ENCODE data around the gene CEP350. TPM values are rescaled to one million over a fixed set of nuclear protein-coding genes. Genes with fewer than 3 reads are reported as not detected.

Gene CEP350
- polyA plus RNA-seq, 2 of the 4 experiments (the other 2 are of a cell fraction): 6.4 to 22.6 TPM

GRCh38 chr1:180033390-180033789 is 78.8 kb downstream of the CEP350 start:
- H3K4me3 ChIP-seq: no peak overlapping the region
- H3K27ac ChIP-seq: no peak overlapping the region
- TF ChIP-seq EHMT2 (IDR thresholded peaks at IDR 0.05; ENCODE audit: low read depth): no peak
- no peak for TF ChIP-seq BHLHE40 (IDR thresholded peaks at IDR 0.05; ENCODE audit: low read depth, low read length)
- no peak for TF ChIP-seq ZC3H11A (IDR thresholded peaks at IDR 0.05)
- TF ChIP-seq E2F6 (IDR thresholded peaks at IDR 0.05; ENCODE audit: borderline replicate concordance, low read depth): no peak
- no peak for TF ChIP-seq CBX2 (IDR thresholded peaks at IDR 0.05; ENCODE audit: borderline replicate concordance, low read depth)
- no peak for TF ChIP-seq RNF2 (IDR thresholded peaks at IDR 0.05; ENCODE audit: borderline replicate concordance, low read depth)
- no peak for TF ChIP-seq CHD4 (IDR thresholded peaks at IDR 0.05; ENCODE audit: borderline replicate concordance)
- TF ChIP-seq, protein P1, sequence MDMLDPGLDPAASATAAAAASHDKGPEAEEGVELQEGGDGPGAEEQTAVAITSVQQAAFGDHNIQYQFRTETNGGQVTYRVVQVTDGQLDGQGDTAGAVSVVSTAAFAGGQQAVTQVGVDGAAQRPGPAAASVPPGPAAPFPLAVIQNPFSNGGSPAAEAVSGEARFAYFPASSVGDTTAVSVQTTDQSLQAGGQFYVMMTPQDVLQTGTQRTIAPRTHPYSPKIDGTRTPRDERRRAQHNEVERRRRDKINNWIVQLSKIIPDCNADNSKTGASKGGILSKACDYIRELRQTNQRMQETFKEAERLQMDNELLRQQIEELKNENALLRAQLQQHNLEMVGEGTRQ (IDR thresholded peaks at IDR 0.05): no peak
- TF ChIP-seq, protein P2, sequence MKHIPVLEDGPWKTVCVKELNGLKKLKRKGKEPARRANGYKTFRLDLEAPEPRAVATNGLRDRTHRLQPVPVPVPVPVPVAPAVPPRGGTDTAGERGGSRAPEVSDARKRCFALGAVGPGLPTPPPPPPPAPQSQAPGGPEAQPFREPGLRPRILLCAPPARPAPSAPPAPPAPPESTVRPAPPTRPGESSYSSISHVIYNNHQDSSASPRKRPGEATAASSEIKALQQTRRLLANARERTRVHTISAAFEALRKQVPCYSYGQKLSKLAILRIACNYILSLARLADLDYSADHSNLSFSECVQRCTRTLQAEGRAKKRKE (CRISPR knock-in tag; IDR thresholded peaks at IDR 0.05; ENCODE audit: low read depth): no peak
- TF ChIP-seq FOSL2 (IDR thresholded peaks at IDR 0.05): no peak
- TF ChIP-seq FOSL2 (CRISPR knock-in tag; IDR thresholded peaks at IDR 0.05): no peak
- TF ChIP-seq, protein P3, sequence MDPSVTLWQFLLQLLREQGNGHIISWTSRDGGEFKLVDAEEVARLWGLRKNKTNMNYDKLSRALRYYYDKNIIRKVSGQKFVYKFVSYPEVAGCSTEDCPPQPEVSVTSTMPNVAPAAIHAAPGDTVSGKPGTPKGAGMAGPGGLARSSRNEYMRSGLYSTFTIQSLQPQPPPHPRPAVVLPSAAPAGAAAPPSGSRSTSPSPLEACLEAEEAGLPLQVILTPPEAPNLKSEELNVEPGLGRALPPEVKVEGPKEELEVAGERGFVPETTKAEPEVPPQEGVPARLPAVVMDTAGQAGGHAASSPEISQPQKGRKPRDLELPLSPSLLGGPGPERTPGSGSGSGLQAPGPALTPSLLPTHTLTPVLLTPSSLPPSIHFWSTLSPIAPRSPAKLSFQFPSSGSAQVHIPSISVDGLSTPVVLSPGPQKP (IDR thresholded peaks at IDR 0.05; ENCODE audit: low read depth, low read length): no peak
- TF ChIP-seq HOXA7 (CRISPR knock-in tag; IDR thresholded peaks at IDR 0.05): no peak
- TF ChIP-seq EP300 (IDR thresholded peaks at IDR 0.05): no peak
- no peak for TF ChIP-seq PBX3 (IDR thresholded peaks at IDR 0.05)
- no peak for TF ChIP-seq ZNF302 (CRISPR knock-in tag; IDR thresholded peaks at IDR 0.05)
- no peak for TF ChIP-seq MAZ (IDR thresholded peaks at IDR 0.05; ENCODE audit: borderline replicate concordance, low read depth, low read length)
- no peak for TF ChIP-seq ESRRA (IDR thresholded peaks at IDR 0.05; ENCODE audit: borderline replicate concordance, low read length)
- no peak for TF ChIP-seq NFE2L2 (conservative IDR thresholded peaks at IDR 0.05; ENCODE audit: low read length)
- no peak for TF ChIP-seq RFX5 (IDR thresholded peaks at IDR 0.05)
- TF ChIP-seq GATA3 (IDR thresholded peaks at IDR 0.05; ENCODE audit: borderline replicate concordance): no peak
- peaks cover 11% of the 10 kb centered on the region; the same call in 2 of the 3 replicates for H3K4me1 ChIP-seq
- ChIA-PET CTCF (interaction anchor here (0.9 kb wide), 1 partner anchor 146 kb away, joined by 3 read pairs; no protein-coding TSS in a partner anchor), POLR2A (interaction anchor here (1.6 kb wide), 1 partner anchor 79 kb away, joined by 3 read pairs; the partner anchor contains the start of gene CEP350)
- no peak for FAIRE-seq
- no peak for ATAC-seq
- no peak overlapping the region for H3K4me2 ChIP-seq
- no peaks in the 10 kb centered on the region for H3K9me3 ChIP-seq
- no peak for DNase-seq (ENCODE audit: low read depth in 1 of 2, low spot score in 1 of 2)
- 24% methylated on average over 1 of the region's 1 CpG for WGBS (ENCODE audit: missing lambda C conversion rate)

GRCh38 chr1:180040034-180040433 is 85.4 kb downstream of the CEP350 start:
- Histone ChIP-seq H3K4me2 (peak overlapping the region; percentile 4; the same call in 1 of the 3 replicates), H3K4me3 (no peak overlapping the region), H3K9me3 (no peaks in the 10 kb centered on the region), H3K4me1 (peaks cover 10% of the 10 kb centered on the region; the same call in 2 of the 3 replicates), H3K27ac (no peak overlapping the region)
- CTCF ChIA-PET: no interaction called here
- no peak for FAIRE-seq
- no peak for ATAC-seq
- 81% methylated on average over 3 of the region's 3 CpGs for WGBS (ENCODE audit: missing lambda C conversion rate)
- POLR2A ChIA-PET: no interaction called here
- TF ChIP-seq ZFP36 (IDR thresholded peaks at IDR 0.05; ENCODE audit: borderline replicate concordance, partially characterized antibody): no peak
- no peak for TF ChIP-seq EHF (CRISPR knock-in tag; IDR thresholded peaks at IDR 0.05)
- TF ChIP-seq ESRRA (IDR thresholded peaks at IDR 0.05; ENCODE audit: borderline replicate concordance, low read length): no peak
- no peak for TF ChIP-seq ZNF302 (CRISPR knock-in tag; IDR thresholded peaks at IDR 0.05)
- TF ChIP-seq RAD21 (conservative IDR thresholded peaks at IDR 0.05 in 1 of 2, IDR thresholded peaks at IDR 0.05 in 1 of 2): no peak
- TF ChIP-seq E2F6 (IDR thresholded peaks at IDR 0.05; ENCODE audit: borderline replicate concordance, low read depth): no peak
- no peak for TF ChIP-seq NPAS2 (CRISPR knock-in tag; IDR thresholded peaks at IDR 0.05; ENCODE audit: borderline replicate concordance)
- TF ChIP-seq MYC (IDR thresholded peaks at IDR 0.05; ENCODE audit: borderline replicate concordance, low read length): no peak
- no peak for TF ChIP-seq EP300 (IDR thresholded peaks at IDR 0.05)
- TF ChIP-seq HOXB13 (CRISPR knock-in tag; IDR thresholded peaks at IDR 0.05; ENCODE audit: low read depth): no peak
- TF ChIP-seq FOSB (CRISPR knock-in tag; IDR thresholded peaks at IDR 0.05): no peak
- TF ChIP-seq CHD2 (IDR thresholded peaks at IDR 0.05; ENCODE audit: low read length, partially characterized antibody): no peak
- no peak for TF ChIP-seq RNF2 (IDR thresholded peaks at IDR 0.05; ENCODE audit: borderline replicate concordance, low read depth)
- TF ChIP-seq RARB (CRISPR knock-in tag; IDR thresholded peaks at IDR 0.05): no peak
- TF ChIP-seq HOXA7 (CRISPR knock-in tag; IDR thresholded peaks at IDR 0.05): no peak
- TF ChIP-seq HEYL (CRISPR knock-in tag; IDR thresholded peaks at IDR 0.05): no peak
- no peak for TF ChIP-seq POLR2A (IDR thresholded peaks at IDR 0.05; ENCODE audit: low read length)
- no peak for TF ChIP-seq SREBF2 (IDR thresholded peaks at IDR 0.05)
- DNase-seq (ENCODE audit: low read depth in 1 of 2, low spot score in 1 of 2): peak in 1 of 2 experiments; percentile 34

Data from A549 (cell line).